ENCODE measurements around the gene ACVR2B.
"Not testable (repeated sequence)": the region's sequence is repeated elsewhere in the genome, so short reads cannot be mapped to it uniquely, and the experiment has no call there.

The ACVR2B gene

DNA sequence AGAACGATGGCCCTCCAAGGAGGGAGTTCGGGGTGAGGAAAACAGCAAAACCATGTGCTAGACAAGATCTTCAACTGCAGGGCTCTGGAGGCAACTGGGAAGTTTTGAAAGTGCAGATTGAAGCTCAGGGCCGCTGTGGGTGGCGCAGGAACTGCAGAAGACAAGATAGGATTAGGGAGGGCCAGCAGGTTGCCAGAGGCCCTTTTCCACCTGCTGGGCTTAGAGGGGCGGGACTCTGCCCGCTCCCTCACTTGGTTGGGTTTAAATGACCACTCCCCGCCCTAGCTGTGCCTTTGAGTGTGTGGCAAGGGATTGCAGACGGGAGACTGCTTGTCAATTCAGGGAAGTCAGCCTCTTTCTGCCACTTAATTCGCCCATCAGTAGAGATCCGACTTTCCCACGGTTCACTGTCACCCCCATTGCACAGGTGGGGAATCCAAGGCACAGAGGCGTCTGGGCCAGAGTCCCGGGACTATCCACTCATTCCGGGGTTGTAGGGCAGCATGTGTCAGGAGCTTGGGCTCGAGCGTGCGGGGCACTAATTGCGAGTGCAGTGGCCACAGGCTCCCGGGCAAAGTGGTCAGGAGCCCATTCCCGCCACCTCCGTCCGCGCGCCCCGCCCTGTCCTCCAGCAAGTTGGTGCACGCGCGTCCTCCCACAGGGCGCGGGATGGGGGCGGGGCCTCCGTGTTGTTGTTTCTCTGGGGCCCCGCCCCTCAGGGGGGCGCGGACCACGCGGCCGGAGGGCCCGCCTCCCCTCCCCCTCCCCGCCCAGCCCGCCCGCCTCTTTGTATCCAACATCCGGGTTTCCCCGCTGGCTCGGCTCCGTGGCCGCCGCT lies at the start of gene ACVR2B:
ACVR2B (plus strand) TSS at position 816 of the 838 bp plus-strand sequence. CDS start 433 bp downstream, outside the sequence.
- H2AFZ ChIP-seq = peak within 1 kb of the TSS; percentile 90
- peak within 1 kb of the TSS; percentile 84 for H3K4me2 ChIP-seq (ENCODE audit: low read length)
- H3K36me3 ChIP-seq (ENCODE audit: control insufficient read depth, insufficient read depth, low read length) = no peaks in the 10 kb centered on the region
- peak within 1 kb of the TSS; percentile 30 for H3K9ac ChIP-seq
- no peaks in the 10 kb centered on the region for H3K9me3 ChIP-seq (ENCODE audit: control insufficient read depth, low read length)
- H3K4me3 ChIP-seq (ENCODE audit: low read depth, low read length) = peak within 1 kb of the TSS; percentile 70
- H3K27me3 ChIP-seq (ENCODE audit: control insufficient read depth, insufficient read depth, low read length) = no peaks in the 10 kb centered on the region
- peaks cover 28% of the 10 kb centered on the region for H3K4me1 ChIP-seq
- peak within 1 kb of the TSS; percentile 82 for H3K27ac ChIP-seq
- H3K79me2 ChIP-seq = peaks cover 28% of the 10 kb centered on the region
- no peak for TF ChIP-seq CTCF (IDR thresholded peaks at IDR 0.05)

- H3K4me2 ChIP-seq (ENCODE audit: low read length) = no peak overlapping the region
- H3K27me3 ChIP-seq (ENCODE audit: control insufficient read depth, insufficient read depth, low read length) = no peaks in the 10 kb centered on the region
- H3K9ac ChIP-seq = no peak overlapping the region
- H3K4me3 ChIP-seq (ENCODE audit: low read depth, low read length) = no peak overlapping the region
- no peak overlapping the region for H2AFZ ChIP-seq
- no peaks in the 10 kb centered on the region for H3K9me3 ChIP-seq (ENCODE audit: control insufficient read depth, low read length)
- no peaks in the 10 kb centered on the region for H3K79me2 ChIP-seq
- no peaks in the 10 kb centered on the region for H3K36me3 ChIP-seq (ENCODE audit: control insufficient read depth, insufficient read depth, low read length)
- H3K27ac ChIP-seq = no peak overlapping the region
- no peaks in the 10 kb centered on the region for H3K4me1 ChIP-seq
- TF ChIP-seq CTCF (IDR thresholded peaks at IDR 0.05) = no peak
Observed at GRCh38 chr3:38404286-38404685, 49.4 kb upstream of the ACVR2B start.

- TF ChIP-seq CTCF (IDR thresholded peaks at IDR 0.05) = no peak
- Histone ChIP-seq H3K4me3 (ENCODE audit: low read depth, low read length) (no peak overlapping the region), H3K9me3 (ENCODE audit: control insufficient read depth, low read length) (no peaks in the 10 kb centered on the region), H3K27ac (no peak overlapping the region), H3K4me2 (ENCODE audit: low read length) (no peak overlapping the region), H3K9ac (no peak overlapping the region), H3K27me3 (ENCODE audit: control insufficient read depth, insufficient read depth, low read length) (no peaks in the 10 kb centered on the region), H3K79me2 (no peaks in the 10 kb centered on the region), H2AFZ (no peak overlapping the region), H3K36me3 (ENCODE audit: control insufficient read depth, insufficient read depth, low read length) (no peaks in the 10 kb centered on the region), H3K4me1 (no peaks in the 10 kb centered on the region)
Observed at GRCh38 chr3:38411591-38411990, 42.1 kb upstream of the ACVR2B start.

GRCh38 chr3:38420758-38421157 lies 32.9 kb upstream of the ACVR2B start:
- not testable (repeated sequence) for H3K9me3 ChIP-seq (ENCODE audit: control insufficient read depth, low read length); H3K4me3 ChIP-seq (ENCODE audit: low read depth, low read length); H3K4me2 ChIP-seq (ENCODE audit: low read length); H3K4me1 ChIP-seq; H3K36me3 ChIP-seq (ENCODE audit: control insufficient read depth, insufficient read depth, low read length); H2AFZ ChIP-seq; H3K27ac ChIP-seq; H3K27me3 ChIP-seq (ENCODE audit: control insufficient read depth, insufficient read depth, low read length); H3K79me2 ChIP-seq; H3K9ac ChIP-seq

DNA sequence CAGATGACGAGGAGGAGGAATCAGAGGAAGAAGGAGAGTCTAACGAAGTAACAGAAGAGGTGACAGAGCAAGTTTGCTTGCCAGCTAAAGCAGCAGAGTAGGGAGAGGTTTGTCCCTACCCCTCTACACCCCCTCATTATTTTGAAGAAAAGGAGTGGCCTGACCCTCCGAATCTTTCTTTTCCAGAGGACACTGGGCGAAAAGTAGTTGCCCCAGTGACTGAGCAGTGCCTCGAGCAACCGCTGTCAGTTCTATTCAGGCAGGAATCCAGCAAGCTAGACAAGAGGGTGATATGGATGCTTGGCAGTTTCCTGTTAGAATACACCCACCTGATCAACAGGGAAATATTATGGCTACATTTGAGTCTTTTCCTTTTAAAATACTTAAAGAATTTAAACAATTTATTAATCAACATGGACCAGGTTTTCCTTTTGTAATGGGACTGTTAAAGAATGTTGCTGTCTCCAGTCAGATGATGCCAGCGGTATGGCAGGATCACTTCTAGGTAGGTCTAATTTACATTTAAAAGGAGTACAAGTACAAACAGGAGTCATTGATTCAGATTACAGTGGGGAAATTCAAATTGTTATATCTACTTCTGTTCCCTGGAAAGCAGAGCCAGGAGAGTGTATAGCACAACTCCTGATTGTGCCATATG lies 31.9 kb upstream of the ACVR2B start:
- Histone ChIP-seq H3K9ac (no peak overlapping the region), H3K4me3 (ENCODE audit: low read depth, low read length) (no peak overlapping the region), H3K27me3 (ENCODE audit: control insufficient read depth, insufficient read depth, low read length) (no peaks in the 10 kb centered on the region), H3K27ac (no peak overlapping the region), H3K9me3 (ENCODE audit: control insufficient read depth, low read length) (no peaks in the 10 kb centered on the region), H3K36me3 (ENCODE audit: control insufficient read depth, insufficient read depth, low read length) (no peaks in the 10 kb centered on the region), H3K79me2 (no peaks in the 10 kb centered on the region), H3K4me1 (no peaks in the 10 kb centered on the region), H3K4me2 (ENCODE audit: low read length) (no peak overlapping the region), H2AFZ (no peak overlapping the region)
- no peak for TF ChIP-seq CTCF (IDR thresholded peaks at IDR 0.05)

DNA sequence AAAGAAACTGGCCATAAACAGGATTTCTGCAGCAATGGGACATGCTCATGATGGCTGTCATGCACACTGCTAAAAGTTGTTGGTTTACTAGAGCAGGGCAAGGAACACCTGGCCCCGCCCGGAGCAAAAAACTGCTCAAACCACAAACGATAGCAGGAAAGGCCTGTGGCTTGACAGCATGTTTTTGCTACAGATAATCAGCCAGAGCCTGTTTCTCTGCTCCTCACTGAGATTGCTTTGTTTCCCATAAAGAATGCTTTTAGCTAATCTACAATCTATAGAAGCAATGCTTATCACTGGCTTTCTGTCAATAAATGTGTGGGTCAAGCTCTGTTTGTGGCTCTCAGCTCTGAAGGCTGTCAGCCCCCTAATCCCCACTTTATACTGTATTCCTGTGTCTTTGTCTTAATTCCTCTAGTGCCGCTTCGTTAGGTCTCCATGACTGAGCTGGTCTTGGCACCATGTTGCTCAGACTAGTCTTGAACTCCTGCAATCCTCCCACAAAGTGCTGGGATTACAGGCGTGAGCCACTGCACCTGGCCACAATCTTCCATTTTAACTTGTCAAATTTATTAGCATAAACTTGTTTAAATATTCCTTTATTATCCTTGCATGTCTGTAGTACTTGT lies 26.8 kb upstream of the ACVR2B start:
- H3K9ac ChIP-seq; H3K27me3 ChIP-seq (ENCODE audit: control insufficient read depth, insufficient read depth, low read length); H3K4me2 ChIP-seq (ENCODE audit: low read length); H3K4me1 ChIP-seq; H3K27ac ChIP-seq; H3K9me3 ChIP-seq (ENCODE audit: control insufficient read depth, low read length); H3K36me3 ChIP-seq (ENCODE audit: control insufficient read depth, insufficient read depth, low read length); H3K4me3 ChIP-seq (ENCODE audit: low read depth, low read length); H3K79me2 ChIP-seq; H2AFZ ChIP-seq: not testable (repeated sequence)

GRCh38 chr3:38432871-38433658 lies 20.6 kb upstream of the ACVR2B start:
- H3K79me2 ChIP-seq; H3K4me2 ChIP-seq (ENCODE audit: low read length); H3K27ac ChIP-seq; H3K9ac ChIP-seq; H3K36me3 ChIP-seq (ENCODE audit: control insufficient read depth, insufficient read depth, low read length); H2AFZ ChIP-seq; H3K4me3 ChIP-seq (ENCODE audit: low read depth, low read length); H3K4me1 ChIP-seq; H3K9me3 ChIP-seq (ENCODE audit: control insufficient read depth, low read length); H3K27me3 ChIP-seq (ENCODE audit: control insufficient read depth, insufficient read depth, low read length): not testable (repeated sequence)
